ENCODE data around the gene TAS2R19.

Gene TAS2R19

GRCh38 chr12:10986812-10987211, 35.6 kb downstream of the TAS2R19 start, which contains the start of gene TAS2R50:
TSS of gene TAS2R50 (minus strand) at chr12:10986912. CDS start at chr12:10986860, 52 bp downstream.
- no peak for DNase-seq

DNA sequence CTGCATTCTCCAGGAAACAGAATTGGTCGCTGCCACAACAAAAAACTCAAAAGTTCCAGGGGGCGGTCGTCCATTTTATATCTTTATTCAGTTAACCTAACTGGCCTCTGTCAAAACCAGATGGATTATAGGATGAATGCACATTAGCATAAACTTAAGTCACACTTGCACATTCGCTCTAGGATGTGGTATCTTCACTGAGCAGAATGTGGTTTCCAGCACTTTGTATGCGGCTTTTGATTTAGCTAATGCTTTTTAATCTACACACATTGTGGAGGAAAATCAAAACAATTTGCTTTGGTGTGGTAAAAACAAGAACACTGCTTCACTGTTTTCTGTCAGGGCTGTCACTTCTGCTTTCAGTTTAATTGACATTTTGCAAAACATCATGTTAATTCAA, 40.2 kb downstream of the TAS2R19 start:
- no peak for DNase-seq

DNA sequence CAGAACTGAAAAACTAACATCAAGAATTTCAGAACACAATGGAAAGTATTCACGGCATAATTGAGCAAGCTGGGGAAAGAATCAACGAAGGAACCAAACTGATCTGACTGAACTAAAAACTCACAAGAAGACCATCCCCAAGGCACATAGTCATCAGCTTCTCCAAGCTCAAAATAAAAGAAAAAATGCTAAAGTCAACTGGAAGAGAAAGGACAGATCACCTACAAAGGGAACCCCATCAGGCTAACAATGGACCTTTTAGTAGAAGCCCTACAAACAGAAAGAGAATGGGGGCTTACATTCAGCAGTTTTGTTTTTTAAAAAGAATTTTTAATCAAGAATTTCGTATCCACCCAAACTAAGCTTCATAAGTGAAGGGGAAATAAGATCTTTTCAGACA, 47.5 kb downstream of the TAS2R19 start:
- no peak for DNase-seq

Data from AML-193 (cell line).